CD4-positive, CD25-positive, alpha-beta regulatory T cell (primary cell): ENCODE measurements around the gene SFT2D3. TPM values are rescaled to one million over a fixed set of nuclear protein-coding genes. Genes with fewer than 3 reads are reported as not detected.

Experiments used
- ATAC-seq, 2 donors: fragments of 150-1000 bp; cut with Tn5 transposase; one replicate each; pipeline ENCODE4 v1.10.0; 2021; ENCODE audit warnings: low read depth in 2 of 2, moderate number of reproducible peaks in 2 of 2, moderate library complexity in 1 of 2
- DNase-seq, 3 donors: peaks; one replicate each; pipeline versions ENCODE4 v3.0.0 to v3.0.0-alpha.2; 2012 to 2022; ENCODE audit warnings: mixed read lengths in 1 of 3
- H3K27ac ChIP-seq: one replicate; pipeline ENCODE4 v1.7.0; 2013; ENCODE audit warnings: mild to moderate bottlenecking, low read length; ENCODE audit not compliant: insufficient read depth, poor library complexity, severe bottlenecking
- H3K27me3 ChIP-seq: one replicate; pipeline ENCODE4 v1.7.0; 2013; ENCODE audit warnings: low read length; ENCODE audit not compliant: control insufficient read depth, insufficient read depth
- H3K36me3 ChIP-seq: one replicate; pipeline ENCODE4 v1.7.0; 2013; ENCODE audit warnings: mild to moderate bottlenecking, low read length, moderate library complexity; ENCODE audit not compliant: control insufficient read depth, insufficient read depth
- H3K4me1 ChIP-seq: 2 replicates; pipeline ENCODE4 v1.7.0; 2013; ENCODE audit warnings: mild to moderate bottlenecking, low read length; ENCODE audit not compliant: insufficient read depth, control insufficient read depth, poor library complexity, severe bottlenecking
- H3K4me3 ChIP-seq: one replicate; pipeline ENCODE4 v1.7.0; 2013; ENCODE audit warnings: low read depth, mild to moderate bottlenecking, low read length, moderate library complexity
- H3K9me3 ChIP-seq, 2 experiments: 1 replicate in 1 of 2; 2 replicates in 1 of 2; pipeline ENCODE4 v1.7.0; 2013; ENCODE audit warnings: low read length in 2 of 2, mild to moderate bottlenecking in 1 of 2, moderate library complexity in 1 of 2; ENCODE audit not compliant: control insufficient read depth in 2 of 2
- H3K27ac Mint-ChIP-seq, 3 donors: one replicate each; pipeline ENCODE4 v1.8.0; 2020 to 2022; ENCODE audit warnings: mild to moderate bottlenecking in 3 of 3, mixed read lengths in 3 of 3, moderate library complexity in 2 of 3
- H3K27me3 Mint-ChIP-seq: one replicate; pipeline ENCODE4 v1.8.0; 2022; ENCODE audit warnings: mild to moderate bottlenecking, mixed read lengths
- H3K36me3 Mint-ChIP-seq: one replicate; pipeline ENCODE4 v1.8.0; 2020; ENCODE audit warnings: mixed read lengths
- H3K4me1 Mint-ChIP-seq, 4 donors: one replicate each; pipeline ENCODE4 v1.8.0; 2020 to 2022; ENCODE audit warnings: mixed read lengths in 4 of 4, mild to moderate bottlenecking in 1 of 4
- H3K4me3 Mint-ChIP-seq, 4 donors: one replicate each; pipeline ENCODE4 v1.8.0; 2020 to 2022; ENCODE audit warnings: mild to moderate bottlenecking in 4 of 4, mixed read lengths in 4 of 4, moderate library complexity in 3 of 4
- H3K9me3 Mint-ChIP-seq, 7 donors: one replicate each; pipeline ENCODE4 v1.8.0; 2020 to 2022; ENCODE audit warnings: mixed read lengths in 7 of 7, mild to moderate bottlenecking in 3 of 7, moderate library complexity in 2 of 7
- polyA plus RNA-seq, 4 donors: library from polyadenylated mRNA; unstranded; fragments of 300-500 nt; fragmentation: Illumina TruSeq; gene quantifications; one replicate each; pipeline ENCODE4 v1.2.3, GENCODE V29; 2021
- total RNA-seq: library from RNA; stranded (reverse); gene quantifications from one replicate; pipeline ENCODE4 v1.2.3, GENCODE V29; 2022

Gene SFT2D3
- total and polyA plus RNA-seq, 5 donors from 2014 or later: 1.4 to 7.6 (median 3.4) TPM

- Histone ChIP-seq H3K4me1 (no peaks in the 10 kb centered on the region), H3K36me3 (no peaks in the 10 kb centered on the region), H3K9me3 (no peaks in the 10 kb centered on the region), H3K4me3 (no peak overlapping the region), H3K27me3 (peaks cover 19% of the 10 kb centered on the region), H3K27ac (no peak overlapping the region)
- ATAC-seq: no peak
- Mint-ChIP-seq H3K36me3 (peaks cover 3% of the 10 kb centered on the region), H3K27me3 (peaks cover 31% of the 10 kb centered on the region), H3K9me3 (no peaks in the 10 kb centered on the region), H3K4me1 (peaks cover 0 to 3% (median 0%) of the 10 kb centered on the region in 4 donors), H3K4me3 (no peak overlapping the region), H3K27ac (no peak overlapping the region)
- no peak for DNase-seq
Measured at GRCh38 chr2:127661072-127661649, 40.1 kb upstream of the SFT2D3 start.

GRCh38 chr2:127661949-127662510, 39.3 kb upstream of the SFT2D3 start:
- Mint-ChIP-seq H3K36me3 (peaks cover 3% of the 10 kb centered on the region), H3K27me3 (peaks cover 38% of the 10 kb centered on the region)
- peaks cover 22% of the 10 kb centered on the region for H3K27me3 ChIP-seq

GRCh38 chr2:127662937-127663565, 38.2 kb upstream of the SFT2D3 start:
- ATAC-seq: no peak
- peaks cover 0 to 3% (median 0%) of the 10 kb centered on the region in 4 donors for H3K4me1 Mint-ChIP-seq
- Histone ChIP-seq H3K27me3 (peaks cover 22% of the 10 kb centered on the region), H3K4me3 (no peak overlapping the region), H3K4me1 (no peaks in the 10 kb centered on the region), H3K36me3 (no peaks in the 10 kb centered on the region), H3K27ac (no peak overlapping the region), H3K9me3 (no peaks in the 10 kb centered on the region)
- DNase-seq: no peak
- H3K4me3 Mint-ChIP-seq: no peak overlapping the region
- peaks cover 47% of the 10 kb centered on the region for H3K27me3 Mint-ChIP-seq
- H3K9me3 Mint-ChIP-seq: no peaks in the 10 kb centered on the region
- H3K36me3 Mint-ChIP-seq: peaks cover 3% of the 10 kb centered on the region
- no peak overlapping the region for H3K27ac Mint-ChIP-seq

More at GRCh38 chr2:127661949-127662510, 39.3 kb upstream of the SFT2D3 start:
- no peaks in the 10 kb centered on the region for H3K9me3 Mint-ChIP-seq
- no peak overlapping the region for H3K4me3 ChIP-seq
- peaks cover 0 to 3% (median 0%) of the 10 kb centered on the region in 4 donors for H3K4me1 Mint-ChIP-seq
- no peaks in the 10 kb centered on the region for H3K4me1 ChIP-seq
- no peak overlapping the region for H3K27ac Mint-ChIP-seq
- DNase-seq: no peak
- no peak for ATAC-seq
- H3K4me3 Mint-ChIP-seq: no peak overlapping the region
- H3K36me3 ChIP-seq: no peaks in the 10 kb centered on the region
- H3K9me3 ChIP-seq: no peaks in the 10 kb centered on the region
- no peak overlapping the region for H3K27ac ChIP-seq

DNA sequence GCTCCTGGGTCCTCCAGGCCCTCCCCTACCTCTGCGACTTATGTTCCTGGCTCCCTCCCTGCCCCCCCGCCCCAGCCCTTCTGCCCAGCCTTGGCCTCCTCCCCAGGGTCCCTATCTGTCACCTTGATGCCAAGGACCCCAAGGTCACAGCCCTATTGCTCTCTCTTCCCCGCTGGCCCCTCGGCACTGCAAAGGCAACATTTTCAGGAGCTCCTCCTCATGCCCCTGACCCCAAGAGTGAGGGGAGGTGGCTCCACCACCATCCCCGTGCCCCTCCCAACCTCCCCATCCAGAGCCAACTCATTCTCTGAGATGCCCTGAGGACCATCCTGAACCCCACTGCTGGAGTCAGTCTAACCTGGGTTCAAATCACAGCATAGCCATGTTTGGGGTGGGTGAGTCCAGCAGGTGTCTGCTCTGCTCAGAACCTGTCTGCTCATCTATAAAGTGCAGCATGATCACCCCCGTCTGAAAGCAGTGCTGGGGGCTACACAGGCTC, 37.7 kb upstream of the SFT2D3 start:
- Mint-ChIP-seq H3K4me3 (no peak overlapping the region), H3K4me1 (peaks cover 0 to 3% (median 0%) of the 10 kb centered on the region in 4 donors), H3K27ac (no peak overlapping the region), H3K27me3 (peaks cover 49% of the 10 kb centered on the region), H3K36me3 (peaks cover 3% of the 10 kb centered on the region), H3K9me3 (no peaks in the 10 kb centered on the region)
- peaks cover 22% of the 10 kb centered on the region for H3K27me3 ChIP-seq
- H3K9me3 ChIP-seq: no peaks in the 10 kb centered on the region
- H3K36me3 ChIP-seq: no peaks in the 10 kb centered on the region
- H3K4me3 ChIP-seq: no peak overlapping the region
- no peak for DNase-seq
- ATAC-seq: no peak
- H3K4me1 ChIP-seq: no peaks in the 10 kb centered on the region
- H3K27ac ChIP-seq: no peak overlapping the region

DNA sequence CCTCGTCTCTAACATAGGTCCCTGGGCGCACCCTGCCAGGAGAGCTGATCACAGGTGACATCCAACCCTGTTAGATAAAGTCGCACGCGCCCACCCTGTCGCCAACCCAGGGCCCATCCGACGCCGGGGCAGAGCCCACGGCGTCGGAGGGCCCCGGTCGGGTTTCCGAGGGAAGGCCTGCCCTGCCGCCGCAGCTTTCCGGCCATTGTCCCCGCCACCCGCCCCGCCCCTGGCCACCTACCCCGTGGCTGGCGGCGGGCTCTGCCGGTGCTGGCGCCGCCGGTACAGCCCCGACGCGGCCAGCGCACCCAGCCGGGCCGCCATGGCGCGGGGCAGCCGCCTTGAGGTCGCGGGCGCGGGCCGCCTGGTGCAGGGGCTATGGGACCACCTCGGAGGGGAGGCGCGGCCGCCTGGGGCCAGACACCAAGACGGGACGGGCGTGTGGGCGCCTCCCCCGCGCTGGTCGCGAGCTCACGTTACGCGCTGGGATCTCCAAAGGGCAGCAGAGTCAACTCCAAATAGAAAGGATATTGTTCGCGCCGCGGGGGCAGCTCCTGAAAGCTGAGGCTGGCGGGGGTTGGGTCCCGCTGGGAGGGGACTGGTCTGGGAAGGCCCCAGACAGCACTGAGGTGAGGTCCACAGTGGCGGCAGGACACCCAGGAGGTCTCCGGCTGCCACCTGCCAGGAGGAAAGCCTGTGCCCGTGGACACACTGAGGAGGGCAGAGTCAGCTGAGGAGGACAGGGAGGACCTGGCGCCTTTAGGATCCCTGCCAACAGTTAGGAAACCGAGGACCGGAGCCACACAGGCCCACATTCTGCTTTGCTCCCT, 37.0 kb upstream of the SFT2D3 start:
- Histone ChIP-seq H3K9me3 (no peaks in the 10 kb centered on the region), H3K27me3 (peaks cover 24% of the 10 kb centered on the region), H3K36me3 (no peaks in the 10 kb centered on the region), H3K4me3 (no peak overlapping the region), H3K27ac (no peak overlapping the region), H3K4me1 (no peaks in the 10 kb centered on the region)
- DNase-seq (no peak), ATAC-seq (no peak)
- no peak overlapping the region for H3K27ac Mint-ChIP-seq
- no peaks in the 10 kb centered on the region for H3K9me3 Mint-ChIP-seq
- H3K4me3 Mint-ChIP-seq: no peak overlapping the region
- peaks cover 0 to 3% (median 0%) of the 10 kb centered on the region in 4 donors for H3K4me1 Mint-ChIP-seq
- H3K36me3 Mint-ChIP-seq: peaks cover 3% of the 10 kb centered on the region
- H3K27me3 Mint-ChIP-seq: peaks cover 55% of the 10 kb centered on the region

- H3K9me3 Mint-ChIP-seq: no peaks in the 10 kb centered on the region
- no peaks in the 10 kb centered on the region for H3K36me3 ChIP-seq
- H3K4me1 Mint-ChIP-seq: peaks cover 0 to 3% (median 0%) of the 10 kb centered on the region in 4 donors
- ATAC-seq (no peak), DNase-seq (no peak)
- H3K4me1 ChIP-seq: no peaks in the 10 kb centered on the region
- H3K27ac ChIP-seq: no peak overlapping the region
- peaks cover 24% of the 10 kb centered on the region for H3K27me3 ChIP-seq
- peaks cover 56% of the 10 kb centered on the region for H3K27me3 Mint-ChIP-seq
- H3K4me3 ChIP-seq: no peak overlapping the region
- H3K4me3 Mint-ChIP-seq: no peak overlapping the region
- H3K9me3 ChIP-seq: no peaks in the 10 kb centered on the region
- no peak overlapping the region for H3K27ac Mint-ChIP-seq
- H3K36me3 Mint-ChIP-seq: peaks cover 3% of the 10 kb centered on the region
Measured at GRCh38 chr2:127664895-127665225, 36.4 kb upstream of the SFT2D3 start.

- H3K9me3 ChIP-seq: no peaks in the 10 kb centered on the region
- H3K4me3 Mint-ChIP-seq: no peak overlapping the region
- no peak overlapping the region for H3K4me3 ChIP-seq
- H3K27ac Mint-ChIP-seq: no peak overlapping the region
- DNase-seq: no peak
- H3K4me1 ChIP-seq: no peaks in the 10 kb centered on the region
- H3K36me3 ChIP-seq: no peaks in the 10 kb centered on the region
- H3K9me3 Mint-ChIP-seq: no peaks in the 10 kb centered on the region
- H3K4me1 Mint-ChIP-seq: peaks cover 0 to 3% (median 0%) of the 10 kb centered on the region in 4 donors
- peaks cover 29% of the 10 kb centered on the region for H3K27me3 ChIP-seq
- H3K27me3 Mint-ChIP-seq: peaks cover 61% of the 10 kb centered on the region
- H3K27ac ChIP-seq: no peak overlapping the region
- H3K36me3 Mint-ChIP-seq: peaks cover 3% of the 10 kb centered on the region
- ATAC-seq: no peak
Measured at GRCh38 chr2:127665267-127665893, 35.9 kb upstream of the SFT2D3 start.
